ENCODE measurements around the gene PODN. TPM values are rescaled to one million over a fixed set of nuclear protein-coding genes. Genes with fewer than 3 reads are reported as not detected.

The PODN gene
- total RNA-seq, 1 donor from 2014 or later, result 245 TPM

DNA sequence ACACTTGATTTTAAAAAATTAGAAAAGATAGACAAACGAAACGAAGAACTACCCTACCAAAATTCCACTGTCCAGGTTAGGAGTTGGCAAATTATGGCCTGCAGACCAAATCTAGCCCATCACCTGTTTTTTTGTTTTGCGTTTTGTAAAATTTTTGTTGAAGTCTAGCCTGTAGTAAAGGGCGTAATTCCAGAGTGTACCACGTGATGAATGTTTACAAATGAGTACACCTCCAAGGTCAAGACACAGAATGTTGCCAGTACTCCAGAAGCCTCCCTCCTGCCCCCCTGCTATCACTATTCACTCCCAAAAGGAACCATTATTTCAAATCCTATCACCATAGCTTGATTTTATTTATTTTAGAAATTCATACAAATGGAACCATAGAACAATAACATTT is 17.1 kb upstream of the PODN start:
- Histone ChIP-seq H3K4me1 (peaks cover 0 to 5% of the 10 kb centered on the region in 2 donors), H3K36me3 (peaks cover 6 to 13% of the 10 kb centered on the region in 2 donors), H3K27me3 (no peaks in the 10 kb centered on the region), H3K27ac (no peak overlapping the region), H3K9me3 (no peaks in the 10 kb centered on the region), H3K4me3 (no peak overlapping the region)
- TF ChIP-seq, protein P1, sequence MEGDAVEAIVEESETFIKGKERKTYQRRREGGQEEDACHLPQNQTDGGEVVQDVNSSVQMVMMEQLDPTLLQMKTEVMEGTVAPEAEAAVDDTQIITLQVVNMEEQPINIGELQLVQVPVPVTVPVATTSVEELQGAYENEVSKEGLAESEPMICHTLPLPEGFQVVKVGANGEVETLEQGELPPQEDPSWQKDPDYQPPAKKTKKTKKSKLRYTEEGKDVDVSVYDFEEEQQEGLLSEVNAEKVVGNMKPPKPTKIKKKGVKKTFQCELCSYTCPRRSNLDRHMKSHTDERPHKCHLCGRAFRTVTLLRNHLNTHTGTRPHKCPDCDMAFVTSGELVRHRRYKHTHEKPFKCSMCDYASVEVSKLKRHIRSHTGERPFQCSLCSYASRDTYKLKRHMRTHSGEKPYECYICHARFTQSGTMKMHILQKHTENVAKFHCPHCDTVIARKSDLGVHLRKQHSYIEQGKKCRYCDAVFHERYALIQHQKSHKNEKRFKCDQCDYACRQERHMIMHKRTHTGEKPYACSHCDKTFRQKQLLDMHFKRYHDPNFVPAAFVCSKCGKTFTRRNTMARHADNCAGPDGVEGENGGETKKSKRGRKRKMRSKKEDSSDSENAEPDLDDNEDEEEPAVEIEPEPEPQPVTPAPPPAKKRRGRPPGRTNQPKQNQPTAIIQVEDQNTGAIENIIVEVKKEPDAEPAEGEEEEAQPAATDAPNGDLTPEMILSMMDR (IDR thresholded peaks at IDR 0.05), result no peak
- DNase-seq (ENCODE audit: low spot score in 2 of 2), result no peak
- intact Hi-C loops (cut with DNase I), result no loop called here

DNA sequence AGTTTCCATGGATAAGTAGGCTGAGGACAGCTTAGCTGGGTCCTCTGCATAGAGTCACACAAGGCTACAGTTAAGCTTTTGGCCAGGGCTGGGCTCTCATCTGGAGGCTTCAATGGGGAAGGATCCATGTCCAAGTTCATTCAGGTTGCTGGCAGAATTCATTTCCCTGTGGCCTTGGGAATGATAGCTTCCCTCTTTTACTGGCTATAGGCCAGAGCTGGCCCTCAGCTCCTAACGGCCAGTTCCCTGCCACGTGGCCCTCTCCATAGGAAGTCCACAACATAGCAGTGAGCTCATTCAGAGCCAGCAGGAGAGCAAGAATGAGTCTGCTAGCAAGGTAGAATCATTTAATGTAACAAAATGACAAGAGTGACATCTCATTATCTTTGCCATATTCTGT is 15.1 kb upstream of the PODN start:
- peaks cover 6 to 13% of the 10 kb centered on the region in 2 donors for H3K36me3 ChIP-seq
- DNase-seq (ENCODE audit: low spot score in 2 of 2), result no peak
- peaks cover 0 to 9% of the 10 kb centered on the region in 2 donors for H3K4me1 ChIP-seq
- TF ChIP-seq, protein P1 (IDR thresholded peaks at IDR 0.05), result no peak
- H3K9me3 ChIP-seq, result no peaks in the 10 kb centered on the region
- intact Hi-C loops (cut with DNase I), result no loop called here
- H3K4me3 ChIP-seq, result no peak overlapping the region
- no peaks in the 10 kb centered on the region for H3K27me3 ChIP-seq
- no peak overlapping the region for H3K27ac ChIP-seq

DNA sequence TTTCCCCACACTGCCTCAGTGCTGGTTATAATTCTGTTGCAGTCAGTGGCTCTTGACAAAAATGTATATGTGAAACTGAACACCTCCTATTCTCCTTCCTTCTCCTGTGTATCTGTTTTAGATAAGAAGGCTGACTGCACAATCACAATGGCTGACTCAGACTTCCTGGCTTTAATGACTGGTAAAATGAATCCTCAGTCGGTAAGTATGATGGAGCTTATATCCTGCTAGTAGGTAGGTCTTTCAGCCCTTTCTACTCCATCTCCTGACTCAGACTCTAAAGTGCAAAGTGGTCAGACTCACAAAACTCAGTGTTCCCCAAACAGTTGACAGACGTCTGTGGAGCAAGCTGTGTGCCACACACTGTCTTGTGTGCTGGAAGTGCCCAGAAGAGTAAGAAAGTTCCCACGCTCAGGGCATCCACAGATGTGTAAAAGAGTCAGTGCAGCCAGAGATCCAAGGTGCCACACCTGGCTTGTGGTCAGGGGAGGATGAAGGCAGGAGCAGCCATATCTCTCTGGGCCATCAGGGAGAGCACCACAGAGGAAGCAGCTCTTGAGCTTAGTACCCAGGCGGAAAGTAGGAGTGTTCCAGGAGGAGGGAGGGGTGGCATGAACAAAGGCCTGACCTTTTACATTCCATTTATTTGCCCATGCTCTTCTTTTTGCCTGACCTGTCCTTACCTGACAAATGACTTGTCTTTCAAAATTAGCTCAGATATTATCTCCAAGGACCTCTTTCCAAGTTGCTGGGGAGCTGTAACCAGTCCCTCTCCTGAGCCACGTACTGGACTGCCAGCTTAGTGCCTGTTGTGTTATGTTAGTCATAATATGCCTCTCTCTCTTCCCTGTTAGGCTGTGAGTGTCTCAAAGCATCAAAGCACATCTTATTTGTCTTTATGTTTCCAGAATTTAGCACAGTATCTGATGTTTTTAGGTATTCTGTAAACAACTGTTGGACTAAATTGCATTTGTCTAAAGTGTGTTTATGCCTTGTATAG is 14.0 kb upstream of the PODN start:
- TF ChIP-seq, protein P1 (IDR thresholded peaks at IDR 0.05), result no peak
- Histone ChIP-seq H3K9me3 (no peaks in the 10 kb centered on the region), H3K27me3 (no peaks in the 10 kb centered on the region), H3K4me3 (no peak overlapping the region), H3K36me3 (peaks cover 6 to 19% of the 10 kb centered on the region in 2 donors), H3K4me1 (peaks cover 0 to 9% of the 10 kb centered on the region in 2 donors), H3K27ac (peak overlapping the region in 1 of 2 donors; percentile 63)
- intact Hi-C loops (cut with DNase I), result no loop called here
- no peak for DNase-seq (ENCODE audit: low spot score in 2 of 2)

DNA sequence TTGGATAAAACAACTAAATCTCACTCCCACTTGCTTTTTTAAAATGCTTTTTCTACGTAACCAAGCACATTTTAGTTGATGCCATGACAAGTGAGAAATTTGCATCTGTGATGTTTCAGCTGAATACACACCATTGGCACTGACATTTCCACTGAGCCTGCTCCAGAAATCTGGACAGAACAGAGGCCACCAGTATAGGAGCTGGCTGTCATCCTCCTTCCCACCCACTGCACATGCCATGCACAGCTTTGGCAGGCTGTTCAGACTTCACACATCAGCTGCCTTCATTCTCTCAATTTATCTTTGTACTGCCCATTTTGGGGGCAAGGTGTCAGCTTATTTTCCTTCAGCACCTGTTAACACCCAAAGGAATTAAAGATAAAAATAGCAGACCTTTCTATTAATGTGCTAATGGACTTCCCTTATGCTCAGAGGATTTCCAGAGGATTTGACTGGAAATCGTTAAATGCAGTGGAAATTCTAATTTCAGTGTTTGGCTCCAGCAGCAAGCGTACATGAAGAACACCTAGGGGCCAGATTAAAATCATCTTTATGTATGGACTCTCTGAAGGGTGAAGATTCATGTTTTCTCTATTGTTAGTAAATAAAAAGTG is 12.9 kb upstream of the PODN start:
- Histone ChIP-seq H3K9me3 (no peaks in the 10 kb centered on the region), H3K27me3 (no peaks in the 10 kb centered on the region), H3K36me3 (peaks cover 6 to 26% of the 10 kb centered on the region in 2 donors), H3K4me1 (peaks cover 0 to 9% of the 10 kb centered on the region in 2 donors), H3K27ac (peak overlapping the region; percentile 23 to 63), H3K4me3 (no peak overlapping the region)
- intact Hi-C loops (cut with DNase I), result no loop called here
- TF ChIP-seq, protein P1 (IDR thresholded peaks at IDR 0.05), result no peak
- no peak for DNase-seq (ENCODE audit: low spot score in 2 of 2)

GRCh38 chr1:53049574-53049967 is 12.4 kb upstream of the PODN start:
- H3K4me1 ChIP-seq, result peaks cover 0 to 9% of the 10 kb centered on the region in 2 donors
- H3K36me3 ChIP-seq, result peaks cover 6 to 30% of the 10 kb centered on the region in 2 donors
- no peaks in the 10 kb centered on the region for H3K27me3 ChIP-seq

More at GRCh38 chr1:53049574-53049967, 12.4 kb upstream of the PODN start:
- no peak for DNase-seq (ENCODE audit: low spot score in 2 of 2)
- Histone ChIP-seq H3K4me3 (no peak overlapping the region), H3K9me3 (no peaks in the 10 kb centered on the region), H3K27ac (peak overlapping the region; percentile 23 to 63)
- intact Hi-C loops (cut with DNase I), result no loop called here
- TF ChIP-seq, protein P1 (IDR thresholded peaks at IDR 0.05), result no peak

Measured in ascending aorta (tissue), 2 donors.